Measurements from ENCODE around the gene IFI16. TPM values are rescaled to one million over a fixed set of nuclear protein-coding genes. Genes with fewer than 3 reads are reported as not detected.
"Not testable (repeated sequence)": the region's sequence is repeated elsewhere in the genome, so short reads cannot be mapped to it uniquely, and the experiment has no call there.

Gene IFI16
- total RNA-seq, 1 donor from 2014 or later = 30.1 TPM

- intact Hi-C loops (cut with DNase I) = no loop called here
- ATAC-seq = no peak
- DNase-seq (ENCODE audit: missing footprints) = no peak
Observed at GRCh38 chr1:159084152-159084551, 74.4 kb downstream of the IFI16 start.

GRCh38 chr1:159084867-159085266, 75.2 kb downstream of the IFI16 start:
- no peak for DNase-seq (ENCODE audit: missing footprints)
- ATAC-seq = peak; percentile 37
- intact Hi-C loops (cut with DNase I) = no loop called here

- ATAC-seq (no peak), DNase-seq (ENCODE audit: missing footprints) (no peak)
- intact Hi-C loops (cut with DNase I) = no loop called here
Observed at GRCh38 chr1:159088050-159088449, 78.3 kb downstream of the IFI16 start.

GRCh38 chr1:159088546-159089183, 79.0 kb downstream of the IFI16 start:
- ATAC-seq = no peak
- intact Hi-C loops (cut with DNase I) = no loop called here

GRCh38 chr1:159089184-159089791, 79.6 kb downstream of the IFI16 start:
- intact Hi-C loops (cut with DNase I) = no loop called here
- DNase-seq (ENCODE audit: missing footprints) (no peak), ATAC-seq (no peak)

More at GRCh38 chr1:159088546-159089183, 79.0 kb downstream of the IFI16 start:
- DNase-seq (ENCODE audit: missing footprints) = no peak

GRCh38 chr1:159090286-159091179, 80.8 kb downstream of the IFI16 start:
- DNase-seq (ENCODE audit: missing footprints) = no peak
- ATAC-seq = no peak
- intact Hi-C loops (cut with DNase I) = no loop called here

GRCh38 chr1:159091180-159091560, 81.5 kb downstream of the IFI16 start:
- DNase-seq (ENCODE audit: missing footprints) (no peak), ATAC-seq (no peak)
- intact Hi-C loops (cut with DNase I) = no loop called here

GRCh38 chr1:159091607-159092031, 81.9 kb downstream of the IFI16 start:
- intact Hi-C loops (cut with DNase I) = no loop called here
- ATAC-seq = no peak

GRCh38 chr1:159092036-159092760, 82.5 kb downstream of the IFI16 start:
- intact Hi-C loops (cut with DNase I) = no loop called here
- ATAC-seq (no peak), DNase-seq (ENCODE audit: missing footprints) (no peak)

More at GRCh38 chr1:159091607-159092031, 81.9 kb downstream of the IFI16 start:
- DNase-seq (ENCODE audit: missing footprints) = no peak

GRCh38 chr1:159098596-159098995, 88.9 kb downstream of the IFI16 start:
- ATAC-seq (no peak), DNase-seq (ENCODE audit: missing footprints) (no peak)
- intact Hi-C loops (cut with DNase I) = no loop called here

GRCh38 chr1:159100589-159100988, 90.9 kb downstream of the IFI16 start:
- intact Hi-C loops (cut with DNase I) = no loop called here
- DNase-seq (ENCODE audit: missing footprints) (no peak), ATAC-seq (no peak)

GRCh38 chr1:159103021-159103420, 93.3 kb downstream of the IFI16 start:
- ATAC-seq; DNase-seq (ENCODE audit: missing footprints); intact Hi-C loops (cut with DNase I): not testable (repeated sequence)

Other genes with a start within 250 kb of the IFI16 start
- not detected for gene OR6N1, start 237.7 kb upstream of the IFI16 start, total RNA-seq
- gene OR6N2, start 228.7 kb upstream of the IFI16 start, total RNA-seq = not detected
- gene MNDA, start 178.6 kb upstream of the IFI16 start, total RNA-seq = 4.9 TPM
- gene PYHIN1, start 78.4 kb upstream of the IFI16 start, total RNA-seq = 0.32 TPM
- 0.51 TPM for gene AIM2, start 66.9 kb downstream of the IFI16 start, total RNA-seq
- 6.4 TPM for gene CADM3, start 161.7 kb downstream of the IFI16 start, total RNA-seq
- gene ACKR1, start 195.0 kb downstream of the IFI16 start, total RNA-seq = 16.2 TPM

Measured in Right ventricle myocardium inferior (tissue), 1 donor.